ENCODE results near the gene TMEM30B.
"Not testable (repeated sequence)": the region's sequence is repeated elsewhere in the genome, so short reads cannot be mapped to it uniquely, and the experiment has no call there.

DNA sequence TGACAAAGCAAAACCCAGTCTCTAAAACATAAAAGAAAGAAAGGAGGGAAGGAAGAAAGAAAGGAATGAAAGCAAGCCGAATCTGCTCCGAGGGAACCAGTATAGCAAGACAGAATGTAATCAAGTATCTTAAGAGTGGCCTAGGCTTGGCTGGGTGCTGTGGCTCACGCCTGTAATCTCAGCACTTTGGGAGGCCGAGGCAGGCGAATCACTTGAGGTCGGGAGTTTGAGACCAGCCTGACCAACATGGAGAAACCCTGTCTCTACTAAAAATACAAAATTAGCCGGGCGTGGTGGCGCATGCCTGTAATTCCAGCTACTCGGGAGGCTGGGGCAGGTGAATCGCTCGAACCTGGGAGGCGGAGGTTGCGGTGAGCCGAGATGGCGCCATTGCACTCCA is 39.0 kb upstream of the TMEM30B start:
- TF ChIP-seq POLR2A, CTCF, POLR2AphosphoS5, EP300 (IDR thresholded peaks at IDR 0.05): not testable (repeated sequence)
